Measurements from ENCODE around the gene COL6A2.

DNA sequence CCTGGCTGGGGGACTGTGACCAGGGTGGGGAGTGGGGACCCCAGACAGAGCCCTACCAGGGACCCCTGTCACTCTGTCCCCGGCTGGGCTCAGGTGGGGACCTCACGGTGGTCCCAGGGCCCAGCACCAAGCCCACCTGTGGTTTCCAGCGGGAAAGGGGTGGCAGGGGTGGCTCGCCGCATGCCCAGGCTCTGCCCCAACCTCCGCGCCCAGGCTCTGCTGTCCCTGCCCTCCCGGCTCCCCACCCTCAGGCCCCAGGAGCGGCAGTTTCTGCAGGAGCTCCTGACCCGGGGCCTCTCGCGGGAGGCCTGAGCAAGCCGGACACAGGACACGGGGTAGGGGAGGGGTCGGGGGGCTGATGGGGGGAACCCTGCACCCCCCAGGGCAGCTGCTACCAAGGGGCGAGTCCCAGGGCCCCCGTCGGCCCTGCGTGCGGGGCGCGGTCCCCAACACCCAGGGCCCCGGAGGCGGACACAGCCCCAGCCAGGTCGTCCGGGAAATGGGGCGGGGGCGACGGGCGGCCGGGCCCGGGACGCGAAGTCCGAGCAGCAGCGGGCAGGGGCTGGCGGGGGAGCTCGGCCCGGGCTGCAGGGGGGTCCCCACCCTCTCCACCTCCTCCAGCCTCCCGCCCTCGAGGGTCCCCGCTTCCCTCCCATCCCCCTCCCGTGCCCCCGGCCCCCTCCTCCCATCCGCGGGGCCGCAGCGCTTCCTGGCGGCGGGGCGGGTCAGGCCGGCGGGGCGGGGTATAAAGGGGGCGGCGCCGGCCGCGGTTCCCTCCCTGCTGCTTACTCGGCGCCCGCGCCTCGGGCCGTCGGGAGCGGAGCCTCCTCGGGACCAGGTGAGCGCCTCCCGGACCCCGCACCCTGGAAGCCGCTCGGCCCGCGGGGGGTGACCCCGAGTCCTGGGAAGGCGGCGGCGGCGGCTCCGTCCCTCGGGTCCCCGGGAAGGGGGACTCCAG, at the start of gene COL6A2:
- TF ChIP-seq, protein P1, sequence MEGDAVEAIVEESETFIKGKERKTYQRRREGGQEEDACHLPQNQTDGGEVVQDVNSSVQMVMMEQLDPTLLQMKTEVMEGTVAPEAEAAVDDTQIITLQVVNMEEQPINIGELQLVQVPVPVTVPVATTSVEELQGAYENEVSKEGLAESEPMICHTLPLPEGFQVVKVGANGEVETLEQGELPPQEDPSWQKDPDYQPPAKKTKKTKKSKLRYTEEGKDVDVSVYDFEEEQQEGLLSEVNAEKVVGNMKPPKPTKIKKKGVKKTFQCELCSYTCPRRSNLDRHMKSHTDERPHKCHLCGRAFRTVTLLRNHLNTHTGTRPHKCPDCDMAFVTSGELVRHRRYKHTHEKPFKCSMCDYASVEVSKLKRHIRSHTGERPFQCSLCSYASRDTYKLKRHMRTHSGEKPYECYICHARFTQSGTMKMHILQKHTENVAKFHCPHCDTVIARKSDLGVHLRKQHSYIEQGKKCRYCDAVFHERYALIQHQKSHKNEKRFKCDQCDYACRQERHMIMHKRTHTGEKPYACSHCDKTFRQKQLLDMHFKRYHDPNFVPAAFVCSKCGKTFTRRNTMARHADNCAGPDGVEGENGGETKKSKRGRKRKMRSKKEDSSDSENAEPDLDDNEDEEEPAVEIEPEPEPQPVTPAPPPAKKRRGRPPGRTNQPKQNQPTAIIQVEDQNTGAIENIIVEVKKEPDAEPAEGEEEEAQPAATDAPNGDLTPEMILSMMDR (IDR thresholded peaks at IDR 0.05 in 8 of 11, conservative IDR thresholded peaks at IDR 0.05 in 3 of 11) = peak in 6 of 11 experiments; percentile 19 to 52 (median 35)
- peak; percentile 69 to 80 (median 76) for TF ChIP-seq POLR2AphosphoS5 (IDR thresholded peaks at IDR 0.05)
- TF ChIP-seq POLR2A (IDR thresholded peaks at IDR 0.05) = peak in 1 of 3 donors; percentile 30

All from spleen (tissue), 7 donors.